Neural cell (in vitro differentiated cells): ENCODE data around the gene TMEM212.

Experiments used
- CTCF ChIP-seq: fragments of 450-650 bp; IDR thresholded peaks from 2 replicates; pipeline ENCODE4 v1.5.1; 2014; ENCODE audit warnings: antibody characterized with exemption, mild to moderate bottlenecking, moderate library complexity; ENCODE audit not compliant: poor library complexity, severe bottlenecking
- EP300 ChIP-seq: fragments of 450-650 bp; conservative IDR thresholded peaks from 2 replicates; pipeline ENCODE4 v1.6.1; 2014; ENCODE audit warnings: antibody characterized with exemption, mild to moderate bottlenecking, moderate library complexity; ENCODE audit not compliant: poor library complexity, severe bottlenecking
- EZH2 ChIP-seq: fragments of 200-600, 300-800 bp; shearing (Covaris generic), sonication (generic); IDR thresholded peaks from 2 replicates; pipeline ENCODE4 v1.6.1; 2014; ENCODE audit warnings: antibody characterized with exemption, low read length, borderline replicate concordance, mild to moderate bottlenecking; ENCODE audit not compliant: insufficient read depth, poor library complexity, severe bottlenecking
- MXI1 ChIP-seq: fragments of 450-650 bp; conservative IDR thresholded peaks from 2 replicates; pipeline ENCODE4 v1.6.1; 2014; ENCODE audit warnings: antibody characterized with exemption, mild to moderate bottlenecking; ENCODE audit not compliant: poor library complexity, severe bottlenecking
- POLR2AphosphoS5 ChIP-seq: IDR thresholded peaks from 2 replicates; pipeline ENCODE4 v1.6.1; 2012
- RAD21 ChIP-seq: fragments of 450-650 bp; conservative IDR thresholded peaks from 2 replicates; pipeline ENCODE4 v1.6.1; 2014; ENCODE audit warnings: antibody characterized with exemption, mild to moderate bottlenecking, moderate library complexity
- REST ChIP-seq: IDR thresholded peaks from 2 replicates; pipeline ENCODE4 v1.6.1; 2012; ENCODE audit warnings: borderline replicate concordance
- SMC3 ChIP-seq: fragments of 450-650 bp; conservative IDR thresholded peaks from 2 replicates; pipeline ENCODE4 v1.6.1; 2014; ENCODE audit warnings: antibody characterized with exemption, mild to moderate bottlenecking, moderate library complexity; ENCODE audit not compliant: poor library complexity
- TAF1 ChIP-seq: IDR thresholded peaks from 2 replicates; pipeline ENCODE4 v1.6.1; 2012; ENCODE audit warnings: low read depth

GRCh38 chr3:171846597-171846996 is 3.4 kb downstream of the TMEM212 start:
- TF ChIP-seq EZH2, result no peak
- no peak for TF ChIP-seq CTCF
- no peak for TF ChIP-seq MXI1
- TF ChIP-seq EP300, result no peak
- TF ChIP-seq POLR2AphosphoS5, result peak; percentile 25
- no peak for TF ChIP-seq SMC3
- no peak for TF ChIP-seq RAD21
- TF ChIP-seq REST, result no peak
- TF ChIP-seq TAF1, result no peak
